Breast epithelium (tissue), 4 donors: ENCODE data around the gene TXN2. TPM values are rescaled to one million over a fixed set of nuclear protein-coding genes. Genes with fewer than 3 reads are reported as not detected.

Experiments used
- DNase-seq, 2 donors: peaks; one replicate each; pipeline ENCODE4 v3.0.0-alpha.2; 2019; ENCODE audit warnings: low spot score in 2 of 2
- H3K27ac ChIP-seq, 2 donors: fragments of 200-600 bp; sonication (generic) in 1 of 2; one replicate each; pipeline ENCODE4 v1.5.1; 2016 to 2019; ENCODE audit warnings: mild to moderate bottlenecking in 1 of 2
- H3K27me3 ChIP-seq, 2 donors: fragments of 200-600 bp; sonication (generic) in 1 of 2; one replicate each; pipeline versions ENCODE4 v1.5.1 to v1.6.0; 2017 to 2019; ENCODE audit warnings: control low read depth in 1 of 2, mild to moderate bottlenecking in 1 of 2
- H3K36me3 ChIP-seq: fragments of 200-600 bp; one replicate; pipeline ENCODE4 v1.5.1; 2019
- H3K4me1 ChIP-seq, 2 donors: fragments of 200-600 bp; sonication (generic); one replicate each; pipeline ENCODE4 v1.5.1; 2016 to 2019; ENCODE audit warnings: control low read depth in 1 of 2
- H3K4me3 ChIP-seq, 3 donors: fragments of 200-600 bp; sonication (generic); 1 replicate in 2 of 3; 2 replicates in 1 of 3; pipeline ENCODE4 v1.5.1; 2016 to 2019; ENCODE audit warnings: mild to moderate bottlenecking in 3 of 3, moderate library complexity in 2 of 3
- H3K9me3 ChIP-seq, 2 donors: fragments of 200-600 bp; sonication (generic) in 1 of 2; one replicate each; pipeline ENCODE4 v1.5.1; 2016 to 2019; ENCODE audit warnings: control low read depth in 1 of 2
- CTCF ChIP-seq, 3 donors: fragments of 450-650 bp; IDR thresholded peaks; one replicate each; pipeline ENCODE4 v1.5.1; 2016 to 2017; ENCODE audit warnings: antibody characterized with exemption in 3 of 3, mild to moderate bottlenecking in 3 of 3, moderate library complexity in 3 of 3
- POLR2A ChIP-seq: fragments of 450-650 bp; IDR thresholded peaks from one replicate; pipeline ENCODE4 v1.6.1; 2016; ENCODE audit warnings: antibody characterized with exemption, mild to moderate bottlenecking, moderate library complexity
- POLR2AphosphoS5 ChIP-seq, 3 donors: sonication (generic); formaldehyde crosslinking; IDR thresholded peaks; one replicate each; pipeline ENCODE4 v1.6.1; 2017; ENCODE audit warnings: antibody characterized with exemption in 3 of 3
- intact Hi-C: fragments of 100-400 bp; cut with DNase I; formaldehyde crosslinking; loops from one replicate; pipeline ENCODE4 v1.15.1; 2023; ENCODE audit warnings: low total_unique reads
- total RNA-seq, 3 donors: library from RNA; depleted of rRNA; stranded (reverse); fragments of >200 nt; gene quantifications; one replicate each; pipeline ENCODE4 v1.1.0, GENCODE V29; 2016

TXN2 gene
- total RNA-seq, 3 donors from 2014 or later = 52.3 to 71.1 (median 58.1) TPM

GRCh38 chr22:36505998-36506635 lies 24.7 kb upstream of the TXN2 start:
- H3K4me3 ChIP-seq = peak overlapping the region; percentile 54 to 74 (median 68)
- peak overlapping the region; percentile 86 to 88 for H3K27ac ChIP-seq

GRCh38 chr22:36497910-36498665 lies 16.6 kb upstream of the TXN2 start:
- no peaks in the 10 kb centered on the region for H3K4me1 ChIP-seq
- intact Hi-C loops = no loop called here

More at GRCh38 chr22:36505998-36506635, 24.7 kb upstream of the TXN2 start:
- intact Hi-C loops = no loop called here
- H3K4me1 ChIP-seq = no peaks in the 10 kb centered on the region
- no peaks in the 10 kb centered on the region for H3K9me3 ChIP-seq
- H3K36me3 ChIP-seq = peaks cover under 1% of the 10 kb centered on the region
- no peak for DNase-seq
- TF ChIP-seq CTCF (IDR thresholded peaks at IDR 0.05) (no peak), POLR2A (no peak), POLR2AphosphoS5 (IDR thresholded peaks at IDR 0.05) (no peak)
- H3K27me3 ChIP-seq = no peaks in the 10 kb centered on the region

GRCh38 chr22:36493690-36494110 lies 12.3 kb upstream of the TXN2 start:
- Histone ChIP-seq H3K4me1 (no peaks in the 10 kb centered on the region), H3K36me3 (no peaks in the 10 kb centered on the region), H3K9me3 (no peaks in the 10 kb centered on the region), H3K27ac (peak overlapping the region in 1 of 2 donors; percentile 29), H3K4me3 (no peak overlapping the region), H3K27me3 (no peaks in the 10 kb centered on the region)
- intact Hi-C loops = no loop called here
- TF ChIP-seq POLR2A = no peak
- TF ChIP-seq CTCF (IDR thresholded peaks at IDR 0.05) = peak in 1 of 3 donors; percentile 10
- peak in 1 of 3 donors; percentile 38 for TF ChIP-seq POLR2AphosphoS5 (IDR thresholded peaks at IDR 0.05)
- no peak for DNase-seq

More at GRCh38 chr22:36497910-36498665, 16.6 kb upstream of the TXN2 start:
- Histone ChIP-seq H3K4me3 (no peak overlapping the region), H3K27me3 (no peaks in the 10 kb centered on the region), H3K36me3 (no peaks in the 10 kb centered on the region), H3K27ac (no peak overlapping the region), H3K9me3 (no peaks in the 10 kb centered on the region)
- TF ChIP-seq CTCF (IDR thresholded peaks at IDR 0.05) (no peak), POLR2A (no peak), POLR2AphosphoS5 (IDR thresholded peaks at IDR 0.05) (no peak)
- DNase-seq = no peak

- no peak for DNase-seq
- H3K27ac ChIP-seq = no peak overlapping the region
- no peaks in the 10 kb centered on the region for H3K9me3 ChIP-seq
These were observed 10.7 kb upstream of the TXN2 start for GRCh38 chr22:36492109-36492508.

More at GRCh38 chr22:36492109-36492508, 10.7 kb upstream of the TXN2 start:
- intact Hi-C loops = no loop called here
- TF ChIP-seq POLR2A (no peak), POLR2AphosphoS5 (IDR thresholded peaks at IDR 0.05) (no peak), CTCF (IDR thresholded peaks at IDR 0.05) (no peak)
- no peaks in the 10 kb centered on the region for H3K36me3 ChIP-seq
- no peak overlapping the region for H3K4me3 ChIP-seq
- H3K4me1 ChIP-seq = no peaks in the 10 kb centered on the region
- H3K27me3 ChIP-seq = no peaks in the 10 kb centered on the region
